IMR-90 (cell line): ENCODE measurements around the gene WDR89. TPM values are rescaled to one million over a fixed set of nuclear protein-coding genes. Genes with fewer than 3 reads are reported as not detected.

Source experiments
- ATAC-seq: fragments of 200-7000 bp; cut with Tn5 transposase; 2 replicates; pipeline ENCODE4 v1.9.1; 2020; ENCODE audit warnings: low read depth, mild to moderate bottlenecking, moderate library complexity
- BruUV-seq: library from RNA; stranded (reverse); fragments of 400-500 nt; replicated peaks from 2 replicates; lab custom pipeline; 2021; lab: Mats Ljungman, UMichigan
- CTCF ChIA-PET: fragments of 300-600 bp; formaldehyde crosslinking; extraction: SDS; loops from one replicate; lab custom pipeline; 2021; ENCODE audit warnings: antibody characterized with exemption; lab: Yijun Ruan, JAX
- POLR2A ChIA-PET: fragments of 300-600 bp; sonication (Branson Sonifier 250); formaldehyde crosslinking; loops from one replicate; lab custom pipeline; 2022; ENCODE audit warnings: antibody characterized with exemption; ENCODE audit not compliant: unreplicated experiment; lab: Charles Lee
- DNase-seq: peaks from one replicate; pipeline ENCODE4 v3.0.0; 2013
- H2AFZ ChIP-seq: replicated peaks from 2 replicates; pipeline ENCODE3; 2013; ENCODE audit warnings: low read length, mild to moderate bottlenecking; ENCODE audit not compliant: poor library complexity
- H2AK5ac ChIP-seq: 2 replicates; pipeline ENCODE4 v1.6.1; 2013; ENCODE audit warnings: low read depth, low read length, inconsistent platforms
- H2AK9ac ChIP-seq: replicated peaks from 2 replicates; pipeline ENCODE3; 2013; ENCODE audit warnings: mild to moderate bottlenecking, low read depth, low read length, moderate library complexity; ENCODE audit not compliant: poor library complexity
- H2BK120ac ChIP-seq: 2 replicates; pipeline ENCODE4 v1.6.1; 2013; ENCODE audit warnings: low read depth, low read length, inconsistent platforms
- H2BK15ac ChIP-seq: 3 replicates; pipeline ENCODE4 v1.6.1; 2013; ENCODE audit warnings: low read depth, low read length, inconsistent platforms
- H2BK20ac ChIP-seq: 2 replicates; pipeline ENCODE4 v1.6.1; 2013; ENCODE audit warnings: low read depth, mild to moderate bottlenecking, inconsistent platforms, low read length, moderate library complexity
- H2BK5ac ChIP-seq: 2 replicates; pipeline ENCODE4 v1.6.1; 2013; ENCODE audit warnings: mild to moderate bottlenecking, low read depth, low read length, inconsistent platforms; ENCODE audit not compliant: poor library complexity, severe bottlenecking
- H3K14ac ChIP-seq: replicated peaks from 2 replicates; pipeline ENCODE4 v1.6.1; 2013; ENCODE audit warnings: low read depth, low read length, inconsistent platforms
- H3K18ac ChIP-seq: 2 replicates; pipeline ENCODE4 v1.6.1; 2013; ENCODE audit warnings: low read depth, low read length, control low read depth
- H3K23ac ChIP-seq: 2 replicates; pipeline ENCODE4 v1.6.1; 2013; ENCODE audit warnings: low read depth, low read length, inconsistent platforms
- H3K27ac ChIP-seq: 2 replicates; pipeline ENCODE4 v1.5.1; 2013; ENCODE audit warnings: mild to moderate bottlenecking, control low read depth, low read length; ENCODE audit not compliant: insufficient read depth
- H3K27me3 ChIP-seq: 2 replicates; pipeline ENCODE4 v1.6.1; 2013; ENCODE audit warnings: low read length; ENCODE audit not compliant: control insufficient read depth, insufficient read depth
- H3K36me3 ChIP-seq: 2 replicates; pipeline ENCODE4 v1.6.1; 2013; ENCODE audit warnings: low read length, mixed read lengths; ENCODE audit not compliant: control insufficient read depth, insufficient read depth
- H3K4ac ChIP-seq: 2 replicates; pipeline ENCODE4 v1.6.1; 2013; ENCODE audit warnings: low read depth, low read length, inconsistent platforms
- H3K4me1 ChIP-seq: 2 replicates; pipeline ENCODE4 v1.6.1; 2013; ENCODE audit warnings: low read length, mixed read lengths; ENCODE audit not compliant: control insufficient read depth, insufficient read depth
- H3K4me2 ChIP-seq: 2 replicates; pipeline ENCODE4 v1.6.1; 2013; ENCODE audit warnings: low read depth, mild to moderate bottlenecking, control low read depth, low read length, moderate library complexity
- H3K4me3 ChIP-seq: 2 replicates; pipeline ENCODE4 v1.5.1; 2013; ENCODE audit warnings: low read depth, mild to moderate bottlenecking, control low read depth, low read length, moderate library complexity; ENCODE audit not compliant: insufficient read depth
- H3K56ac ChIP-seq: 2 replicates; pipeline ENCODE4 v1.6.1; 2013; ENCODE audit warnings: low read length, inconsistent platforms; ENCODE audit not compliant: insufficient read depth; ENCODE audit errors: extremely low read depth
- H3K79me1 ChIP-seq, 2 experiments: 2 replicates each; pipeline ENCODE4 v1.6.1; 2013; ENCODE audit warnings: low read length in 2 of 2, inconsistent platforms in 1 of 2, low read depth in 1 of 2
- H3K9ac ChIP-seq: 2 replicates; pipeline ENCODE4 v1.6.1; 2013; ENCODE audit warnings: low read depth, low read length, control low read depth
- H3K9me1 ChIP-seq: 2 replicates; pipeline ENCODE4 v1.6.1; 2013; ENCODE audit warnings: low read length, inconsistent platforms; ENCODE audit not compliant: insufficient read depth
- H3K9me3 ChIP-seq: 2 replicates; pipeline ENCODE4 v1.6.1; 2013; ENCODE audit warnings: low read length; ENCODE audit not compliant: control insufficient read depth, insufficient read depth
- H4K20me1 ChIP-seq: 2 replicates; pipeline ENCODE4 v1.6.1; 2013; ENCODE audit warnings: low read length, inconsistent platforms; ENCODE audit not compliant: insufficient read depth
- H4K5ac ChIP-seq: 2 replicates; pipeline ENCODE4 v1.6.1; 2013; ENCODE audit warnings: mild to moderate bottlenecking, low read depth, low read length, control low read depth
- H4K8ac ChIP-seq, 2 experiments: 2 replicates each; pipeline ENCODE4 v1.6.1; 2013; ENCODE audit warnings: low read depth in 2 of 2, low read length in 2 of 2, control low read depth in 1 of 2, inconsistent platforms in 1 of 2
- H4K91ac ChIP-seq: 2 replicates; pipeline ENCODE4 v1.6.1; 2013; ENCODE audit warnings: low read depth, low read length, inconsistent platforms; ENCODE audit not compliant: insufficient read depth
- RFX5 ChIP-seq: IDR thresholded peaks from 2 replicates; pipeline ENCODE4 v1.8.0; 2012; ENCODE audit warnings: low read depth, mild to moderate bottlenecking, low read length, moderate library complexity
- WGBS, 2 experiments: methylation state at CpG; one replicate each; pipeline versions ENCODE4 v1.1.5 to v1.1.7; 2013; ENCODE audit warnings: missing lambda C conversion rate in 2 of 2; ENCODE audit not compliant: insufficient read length in 1 of 2; ENCODE audit errors: extremely low coverage in 2 of 2; 5-methylcytosine and 5-hydroxymethylcytosine counted together
- dilution Hi-C: fragments of 300-500 bp; cut with HindIII; formaldehyde crosslinking; loops from one replicate; pipeline ENCODE4 v1.14.3; 2018; ENCODE audit warnings: low sequenced_read_pairs; ENCODE audit not compliant: unreplicated experiment
- in situ Hi-C: fragments of 300-500 bp; cut with MboI; formaldehyde crosslinking; loops from 3 replicates; pipeline ENCODE4 v1.14.3; 2019; ENCODE audit warnings: low sequenced_read_pairs, inconsistent platforms, mixed read lengths
- intact Hi-C: fragments of 100-400 bp; cut with micrococcal nuclease; formaldehyde crosslinking; loops from 2 replicates; pipeline ENCODE4 v1.10.0; 2022
- polyA plus RNA-seq, 3 experiments: library from polyadenylated mRNA; depleted of rRNA; stranded (reverse); fragments of >200 nt; gene quantifications; 2 replicates each; pipeline ENCODE4 v1.2.3, GENCODE V29; 2012; ENCODE audit warnings: low replicate concordance in 1 of 3
- total RNA-seq: library from RNA; depleted of rRNA; stranded (reverse); fragments of >200 nt; gene quantifications from 2 replicates; pipeline ENCODE4 v1.2.3, GENCODE V29; 2012
- TF ChIP-seq, protein P1 (sequence below): fragments of 150-350 bp; IDR thresholded peaks from 2 replicates; pipeline ENCODE4 v1.6.1; 2016; ENCODE audit warnings: low read depth, mild to moderate bottlenecking, low read length, moderate library complexity, borderline replicate concordance

Gene WDR89
- total and polyA plus RNA-seq, 2 of the 4 experiments (the other 2 are of a cell fraction) = 4.3 to 10.2 TPM

DNA sequence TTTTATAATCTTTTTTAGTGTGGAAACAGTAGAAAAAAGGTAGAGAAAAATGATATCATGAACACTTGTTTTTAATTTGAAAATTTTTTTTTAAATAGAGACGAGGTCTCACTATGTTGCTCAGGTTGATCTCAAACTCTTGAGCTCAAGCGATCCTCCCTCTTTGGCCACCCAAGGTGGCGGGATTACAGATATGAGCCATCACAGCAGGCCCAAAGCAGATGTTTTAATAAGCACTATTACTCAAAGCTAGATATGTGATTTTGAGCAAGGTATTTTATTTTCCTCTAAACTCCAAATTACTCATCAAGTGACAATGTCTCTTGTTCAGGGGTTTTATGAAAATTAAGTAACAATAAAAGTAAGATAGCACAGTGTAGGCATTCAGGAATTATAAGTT, 10.7 kb upstream of the WDR89 start:
- H2BK15ac ChIP-seq = no peak overlapping the region
- H2AFZ ChIP-seq = no peak overlapping the region
- H3K4me1 ChIP-seq = peaks cover 1% of the 10 kb centered on the region; the same call in 1 of the 2 replicates
- no peak overlapping the region for H3K4me3 ChIP-seq
- DNase-seq (no peak), ATAC-seq (no peak)
- no peaks in the 10 kb centered on the region for H3K36me3 ChIP-seq
- H4K5ac ChIP-seq = no peak overlapping the region
- no peak overlapping the region for H3K27ac ChIP-seq
- no peaks in the 10 kb centered on the region; the same call in 1 of the 2 replicates for H3K9me1 ChIP-seq
- ChIA-PET CTCF (interaction anchor here (0.6 kb wide), 2 partner anchors 32 to 176 kb away, joined by 3 read pairs; no protein-coding TSS in a partner anchor), POLR2A (no interaction called here)
- H2AK5ac ChIP-seq = no peak overlapping the region
- H3K27me3 ChIP-seq = no peaks in the 10 kb centered on the region
- no peak overlapping the region for H3K14ac ChIP-seq
- no peak overlapping the region for H3K56ac ChIP-seq
- H4K20me1 ChIP-seq = no peaks in the 10 kb centered on the region
- H4K8ac ChIP-seq = no peak overlapping the region
- H3K9me3 ChIP-seq = no peaks in the 10 kb centered on the region
- no peak overlapping the region for H3K18ac ChIP-seq
- no peak overlapping the region for H2BK20ac ChIP-seq
- H2AK9ac ChIP-seq = no peak overlapping the region
- in situ Hi-C loops (no loop called here), intact Hi-C loops (no loop called here), dilution Hi-C loops (no loop called here)
- TF ChIP-seq, protein P1, sequence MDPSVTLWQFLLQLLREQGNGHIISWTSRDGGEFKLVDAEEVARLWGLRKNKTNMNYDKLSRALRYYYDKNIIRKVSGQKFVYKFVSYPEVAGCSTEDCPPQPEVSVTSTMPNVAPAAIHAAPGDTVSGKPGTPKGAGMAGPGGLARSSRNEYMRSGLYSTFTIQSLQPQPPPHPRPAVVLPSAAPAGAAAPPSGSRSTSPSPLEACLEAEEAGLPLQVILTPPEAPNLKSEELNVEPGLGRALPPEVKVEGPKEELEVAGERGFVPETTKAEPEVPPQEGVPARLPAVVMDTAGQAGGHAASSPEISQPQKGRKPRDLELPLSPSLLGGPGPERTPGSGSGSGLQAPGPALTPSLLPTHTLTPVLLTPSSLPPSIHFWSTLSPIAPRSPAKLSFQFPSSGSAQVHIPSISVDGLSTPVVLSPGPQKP = no peak
- no peak for TF ChIP-seq RFX5
- H2BK5ac ChIP-seq = no peak overlapping the region
- no peak overlapping the region for H4K91ac ChIP-seq
- BruUV-seq = no TSS peak
- H3K4me2 ChIP-seq = no peak overlapping the region
- no peak overlapping the region for H3K9ac ChIP-seq
- no peak overlapping the region for H3K4ac ChIP-seq
- no peak overlapping the region for H3K23ac ChIP-seq
- no CpG with 5 or more reads among the region's 3 CpGs for WGBS, 2 experiments
- no peaks in the 10 kb centered on the region for H3K79me1 ChIP-seq
- no peak overlapping the region for H2BK120ac ChIP-seq
